Astrocyte (in vitro differentiated cells and primary cell): ENCODE measurements around the gene RAD51B. TPM values are rescaled to one million over a fixed set of nuclear protein-coding genes. Genes with fewer than 3 reads are reported as not detected.

Experiments
- DNase-seq: peaks from one replicate; pipeline ENCODE4 v3.0.0-alpha.2; 2010; ENCODE audit warnings: low read depth
- FAIRE-seq: peaks from 2 replicates; lab custom pipeline; 2011; peaks lifted over from hg19 to GRCh38; lab: Jason Lieb, UNC
- H2AFZ ChIP-seq: 2 replicates; pipeline ENCODE4 v1.6.0; 2012; ENCODE audit warnings: low read depth, low read length, inconsistent platforms
- H3K27ac ChIP-seq: 2 replicates; pipeline ENCODE4 v1.5.1; 2011; ENCODE audit warnings: low read depth, low read length, inconsistent platforms
- H3K27me3 ChIP-seq: 2 replicates; pipeline ENCODE4 v1.6.0; 2011; ENCODE audit warnings: low read length, inconsistent platforms; ENCODE audit not compliant: insufficient read depth
- H3K36me3 ChIP-seq: 2 replicates; pipeline ENCODE4 v1.5.1; 2011; ENCODE audit warnings: low read length, inconsistent platforms; ENCODE audit not compliant: insufficient read depth
- H3K4me1 ChIP-seq: 2 replicates; pipeline ENCODE4 v1.5.1; 2011; ENCODE audit warnings: low read length, inconsistent platforms; ENCODE audit not compliant: insufficient read depth
- H3K4me2 ChIP-seq: 2 replicates; pipeline ENCODE4 v1.6.0; 2012; ENCODE audit warnings: low read length, inconsistent platforms
- H3K4me3 ChIP-seq: 2 replicates; pipeline ENCODE4 v1.5.1; 2011; ENCODE audit warnings: low read depth, mild to moderate bottlenecking, low read length, inconsistent platforms; ENCODE audit not compliant: insufficient read depth
- H3K79me2 ChIP-seq: 2 replicates; pipeline ENCODE4 v1.6.0; 2012; ENCODE audit warnings: mild to moderate bottlenecking, low read length, inconsistent platforms; ENCODE audit not compliant: insufficient read depth
- H3K9ac ChIP-seq: 2 replicates; pipeline ENCODE4 v1.6.0; 2012; ENCODE audit warnings: mild to moderate bottlenecking, low read length, inconsistent platforms
- H3K9me3 ChIP-seq: 2 replicates; pipeline ENCODE4 v1.5.1; 2012; ENCODE audit warnings: low read depth, mild to moderate bottlenecking, low read length, inconsistent platforms; ENCODE audit not compliant: insufficient read depth
- H4K20me1 ChIP-seq: 2 replicates; pipeline ENCODE4 v1.6.0; 2012; ENCODE audit warnings: low read length, inconsistent platforms; ENCODE audit not compliant: insufficient read depth
- H3K27ac Mint-ChIP-seq: one replicate; pipeline ENCODE4 v1.8.0; 2021; ENCODE audit warnings: mild to moderate bottlenecking, mixed read lengths; ENCODE audit not compliant: unreplicated experiment
- H3K27me3 Mint-ChIP-seq: one replicate; pipeline ENCODE4 v1.8.0; 2021; ENCODE audit warnings: low read depth, mixed read lengths; ENCODE audit not compliant: unreplicated experiment
- H3K36me3 Mint-ChIP-seq: one replicate; pipeline ENCODE4 v1.8.0; 2021; ENCODE audit warnings: low read depth, mixed read lengths; ENCODE audit not compliant: unreplicated experiment
- H3K4me1 Mint-ChIP-seq: one replicate; pipeline ENCODE4 v1.8.0; 2021; ENCODE audit warnings: low read depth, mixed read lengths; ENCODE audit not compliant: unreplicated experiment
- H3K4me3 Mint-ChIP-seq: one replicate; pipeline ENCODE4 v1.8.0; 2021; ENCODE audit warnings: mild to moderate bottlenecking, moderate library complexity, mixed read lengths; ENCODE audit not compliant: unreplicated experiment
- H3K9me3 Mint-ChIP-seq: one replicate; pipeline ENCODE4 v1.8.0; 2021; ENCODE audit warnings: mild to moderate bottlenecking, mixed read lengths; ENCODE audit not compliant: unreplicated experiment
- CTCF ChIP-seq: IDR thresholded peaks from 2 replicates; pipeline ENCODE4 v1.5.1; 2011; ENCODE audit warnings: low read depth, mild to moderate bottlenecking, inconsistent platforms, low read length, moderate library complexity; ENCODE audit not compliant: insufficient read depth
- EZH2 ChIP-seq: IDR thresholded peaks from 2 replicates; pipeline ENCODE4 v1.6.1; 2012; ENCODE audit warnings: mild to moderate bottlenecking, low read length, inconsistent platforms; ENCODE audit not compliant: insufficient read depth
- total RNA-seq: library from RNA; stranded (reverse); gene quantifications from 2 replicates; pipeline ENCODE4 v1.2.1, GENCODE V29; 2021

The RAD51B gene
- total RNA-seq, 1 donor from 2014 or later = 10.8 TPM

DNA sequence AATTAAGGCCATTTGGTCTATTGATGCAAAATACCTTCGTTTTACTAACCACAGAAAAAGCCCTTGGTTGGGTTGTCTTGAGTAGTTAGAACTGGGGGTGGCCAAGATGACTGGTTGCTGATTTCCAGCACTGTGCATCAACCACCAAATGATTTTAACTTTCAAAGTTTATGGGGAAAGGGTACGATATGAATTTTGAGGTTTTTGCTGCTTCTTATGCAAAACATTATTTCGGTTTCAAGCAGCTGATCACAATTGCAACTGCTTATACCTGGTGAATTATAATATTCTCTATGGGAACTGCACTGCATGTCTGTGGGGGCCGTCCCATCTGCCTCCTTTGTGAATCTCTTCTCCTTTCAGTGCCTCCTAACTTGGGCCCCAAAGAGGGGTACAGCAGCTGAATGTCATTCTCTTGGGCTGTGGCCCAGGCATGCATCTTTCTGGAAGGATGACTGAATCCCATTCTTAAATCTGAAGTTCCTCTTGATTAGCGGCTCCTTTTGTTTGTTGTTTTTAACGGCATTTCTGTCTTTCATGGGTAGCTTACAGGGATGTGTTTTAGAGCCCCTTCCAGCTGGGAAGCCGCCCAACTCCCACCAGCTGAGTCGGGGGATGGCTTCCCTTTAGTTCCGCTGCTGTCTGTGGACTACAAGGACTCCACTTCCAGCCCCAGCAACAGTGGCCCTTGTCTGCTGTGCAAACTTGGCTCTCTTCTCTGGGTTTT lies 493.5 kb downstream of the RAD51B start:
- H3K9ac ChIP-seq = no peak overlapping the region
- Mint-ChIP-seq H3K27ac (no peak overlapping the region), H3K4me3 (no peak overlapping the region), H3K4me1 (peaks cover 14% of the 10 kb centered on the region), H3K27me3 (no peaks in the 10 kb centered on the region), H3K9me3 (peaks cover 5% of the 10 kb centered on the region), H3K36me3 (no peaks in the 10 kb centered on the region)
- no peaks in the 10 kb centered on the region for H3K4me1 ChIP-seq
- FAIRE-seq (no peak), DNase-seq (no peak)
- H3K9me3 ChIP-seq = no peaks in the 10 kb centered on the region
- H3K4me3 ChIP-seq = no peak overlapping the region
- H4K20me1 ChIP-seq = no peaks in the 10 kb centered on the region
- H3K36me3 ChIP-seq = no peaks in the 10 kb centered on the region
- H3K27ac ChIP-seq = no peak overlapping the region
- H3K4me2 ChIP-seq = no peak overlapping the region
- TF ChIP-seq EZH2 = no peak
- no peak for TF ChIP-seq CTCF
- no peaks in the 10 kb centered on the region for H3K27me3 ChIP-seq
- H3K79me2 ChIP-seq = no peaks in the 10 kb centered on the region
- no peak overlapping the region for H2AFZ ChIP-seq

DNA sequence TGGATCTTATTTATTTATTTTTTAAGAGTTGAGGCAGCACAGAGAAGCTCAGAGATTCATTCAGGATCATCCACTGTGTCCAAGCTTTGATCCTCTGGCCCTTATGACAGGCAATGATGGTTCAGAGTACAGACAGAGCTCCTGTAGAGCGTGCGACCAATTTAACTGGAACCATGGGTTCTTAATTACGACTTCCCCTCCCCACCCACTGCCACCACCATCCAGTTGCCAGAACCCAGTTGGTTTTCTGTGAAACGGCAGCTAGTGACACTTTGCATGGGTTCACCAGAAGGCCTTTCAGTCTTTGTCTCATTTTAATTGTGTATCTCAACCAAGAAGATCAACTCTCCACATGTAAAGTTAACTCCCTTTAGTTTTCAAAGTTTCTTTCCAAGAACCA lies 495.1 kb downstream of the RAD51B start:
- Histone ChIP-seq H3K79me2 (no peaks in the 10 kb centered on the region), H3K4me2 (no peak overlapping the region), H4K20me1 (no peaks in the 10 kb centered on the region), H3K4me1 (no peaks in the 10 kb centered on the region), H3K4me3 (no peak overlapping the region), H3K9ac (no peak overlapping the region), H3K27me3 (no peaks in the 10 kb centered on the region), H3K36me3 (no peaks in the 10 kb centered on the region), H2AFZ (no peak overlapping the region), H3K27ac (no peak overlapping the region), H3K9me3 (no peaks in the 10 kb centered on the region)
- no peak for DNase-seq
- Mint-ChIP-seq H3K4me3 (no peak overlapping the region), H3K4me1 (peaks cover 7% of the 10 kb centered on the region), H3K27ac (no peak overlapping the region), H3K27me3 (no peaks in the 10 kb centered on the region), H3K36me3 (no peaks in the 10 kb centered on the region), H3K9me3 (peaks cover 5% of the 10 kb centered on the region)
- FAIRE-seq = no peak
- no peak for TF ChIP-seq EZH2
- no peak for TF ChIP-seq CTCF

GRCh38 chr14:68315081-68315480 lies 495.5 kb downstream of the RAD51B start:
- no peaks in the 10 kb centered on the region for H3K27me3 ChIP-seq
- no peak overlapping the region for H3K4me3 ChIP-seq
- no peak for TF ChIP-seq EZH2
- Mint-ChIP-seq H3K4me1 (peaks cover 7% of the 10 kb centered on the region), H3K9me3 (peaks cover 5% of the 10 kb centered on the region), H3K27me3 (no peaks in the 10 kb centered on the region), H3K36me3 (no peaks in the 10 kb centered on the region), H3K27ac (no peak overlapping the region), H3K4me3 (no peak overlapping the region)
- H3K79me2 ChIP-seq = no peaks in the 10 kb centered on the region
- H3K36me3 ChIP-seq = no peaks in the 10 kb centered on the region
- no peak overlapping the region for H3K4me2 ChIP-seq
- H3K9me3 ChIP-seq = no peaks in the 10 kb centered on the region
- FAIRE-seq (no peak), DNase-seq (no peak)
- no peak overlapping the region for H3K27ac ChIP-seq
- H3K9ac ChIP-seq = no peak overlapping the region
- no peaks in the 10 kb centered on the region for H4K20me1 ChIP-seq
- H3K4me1 ChIP-seq = no peaks in the 10 kb centered on the region
- H2AFZ ChIP-seq = no peak overlapping the region
